ENCODE data around the gene MARVELD3.

Gene MARVELD3

GRCh38 chr16:71625113-71625850, 702 bp upstream of the MARVELD3 start:
- DNase-seq = no peak

- DNase-seq = no peak
These were observed 852 bp downstream of the MARVELD3 start for GRCh38 chr16:71626858-71627213.

GRCh38 chr16:71627731-71628181, 1.8 kb downstream of the MARVELD3 start:
- no peak for DNase-seq

GRCh38 chr16:71628810-71629209, 2.8 kb downstream of the MARVELD3 start:
- no peak for DNase-seq

GRCh38 chr16:71629278-71630016, 3.5 kb downstream of the MARVELD3 start:
- no peak for DNase-seq

- DNase-seq = no peak
These were observed 4.8 kb downstream of the MARVELD3 start for GRCh38 chr16:71630808-71631207.

GRCh38 chr16:71631776-71632175, 5.8 kb downstream of the MARVELD3 start:
- no peak for DNase-seq

GRCh38 chr16:71635632-71636031, 9.6 kb downstream of the MARVELD3 start:
- no peak for DNase-seq

GRCh38 chr16:71637398-71637797, 11.4 kb downstream of the MARVELD3 start:
- DNase-seq = no peak

GRCh38 chr16:71645450-71645849, 19.5 kb downstream of the MARVELD3 start:
- no peak for DNase-seq

GRCh38 chr16:71647391-71647790, 21.4 kb downstream of the MARVELD3 start:
- no peak for DNase-seq

GRCh38 chr16:71648162-71648561, 22.2 kb downstream of the MARVELD3 start:
- no peak for DNase-seq

GRCh38 chr16:71648921-71649320, 22.9 kb downstream of the MARVELD3 start:
- DNase-seq = no peak

GRCh38 chr16:71649704-71650103, 23.7 kb downstream of the MARVELD3 start:
- DNase-seq = no peak

- DNase-seq = no peak
These were observed 32.8 kb downstream of the MARVELD3 start for GRCh38 chr16:71658771-71659170.

GRCh38 chr16:71659471-71659870, 33.5 kb downstream of the MARVELD3 start:
- no peak for DNase-seq

GRCh38 chr16:71666264-71666663, 40.3 kb downstream of the MARVELD3 start:
- no peak for DNase-seq

- no peak for DNase-seq
These were observed 41.1 kb downstream of the MARVELD3 start for GRCh38 chr16:71666928-71667707.

- DNase-seq = no peak
These were observed 44.0 kb downstream of the MARVELD3 start for GRCh38 chr16:71669926-71670536.

GRCh38 chr16:71670537-71670936, 44.6 kb downstream of the MARVELD3 start:
- DNase-seq = no peak

GRCh38 chr16:71671165-71671564, 45.2 kb downstream of the MARVELD3 start:
- no peak for DNase-seq

- DNase-seq = no peak
These were observed 46.1 kb downstream of the MARVELD3 start for GRCh38 chr16:71672125-71672524.
